GM18508 (cell line): ENCODE data around the gene OTUD5.

ENCODE experiments used
- ATAC-seq: cut with Tn5 transposase; IDR thresholded peaks from one replicate; pipeline ENCODE4 v1.9.1; 2021; ENCODE audit warnings: moderate number of reproducible peaks; ENCODE audit not compliant: insufficient read depth, unreplicated experiment

OTUD5 gene

DNA sequence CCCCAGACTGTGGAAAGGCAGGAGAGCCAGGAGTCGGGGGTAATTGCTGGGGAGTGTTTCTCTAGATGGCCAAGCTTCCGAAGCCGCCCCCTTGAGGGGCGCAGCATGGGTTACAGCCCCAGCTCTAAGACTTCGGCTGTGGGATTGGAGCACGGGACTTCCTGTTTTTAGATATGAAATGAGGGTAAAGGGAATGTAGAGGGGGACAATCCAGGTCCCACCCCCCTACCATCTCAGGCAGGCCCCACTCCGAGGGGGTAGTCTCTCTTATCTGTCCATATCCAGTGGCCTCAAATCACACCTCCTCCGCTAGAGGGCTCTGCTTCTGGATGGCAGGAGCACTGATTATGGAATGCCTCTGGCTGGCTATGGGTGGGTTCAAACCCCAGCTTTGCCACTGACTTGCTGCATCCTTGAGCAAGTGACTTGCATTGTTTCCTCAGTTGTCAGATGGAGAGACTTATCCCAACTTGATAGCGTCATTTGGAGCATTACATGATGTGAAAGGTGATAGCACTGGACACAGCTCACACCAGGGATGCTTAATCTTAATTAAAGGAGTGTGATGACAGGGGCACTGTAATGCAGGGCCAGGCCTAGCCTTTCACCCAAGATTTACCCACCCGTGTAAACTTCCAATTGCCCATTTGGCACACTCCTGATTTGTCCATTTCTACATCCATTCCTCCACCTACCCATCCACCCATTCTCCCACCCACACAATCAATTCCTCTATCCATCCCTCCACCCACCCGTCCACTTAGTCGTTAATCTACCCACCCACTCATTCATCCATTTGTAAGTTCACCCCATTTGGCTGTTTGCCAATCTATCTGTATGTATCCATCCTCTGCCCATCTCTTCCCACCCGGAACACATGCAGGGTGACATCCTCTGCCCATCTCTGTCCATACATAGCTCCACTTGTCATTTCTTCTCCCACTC, 15.1 kb upstream of the OTUD5 start:
- ATAC-seq = no peak

DNA sequence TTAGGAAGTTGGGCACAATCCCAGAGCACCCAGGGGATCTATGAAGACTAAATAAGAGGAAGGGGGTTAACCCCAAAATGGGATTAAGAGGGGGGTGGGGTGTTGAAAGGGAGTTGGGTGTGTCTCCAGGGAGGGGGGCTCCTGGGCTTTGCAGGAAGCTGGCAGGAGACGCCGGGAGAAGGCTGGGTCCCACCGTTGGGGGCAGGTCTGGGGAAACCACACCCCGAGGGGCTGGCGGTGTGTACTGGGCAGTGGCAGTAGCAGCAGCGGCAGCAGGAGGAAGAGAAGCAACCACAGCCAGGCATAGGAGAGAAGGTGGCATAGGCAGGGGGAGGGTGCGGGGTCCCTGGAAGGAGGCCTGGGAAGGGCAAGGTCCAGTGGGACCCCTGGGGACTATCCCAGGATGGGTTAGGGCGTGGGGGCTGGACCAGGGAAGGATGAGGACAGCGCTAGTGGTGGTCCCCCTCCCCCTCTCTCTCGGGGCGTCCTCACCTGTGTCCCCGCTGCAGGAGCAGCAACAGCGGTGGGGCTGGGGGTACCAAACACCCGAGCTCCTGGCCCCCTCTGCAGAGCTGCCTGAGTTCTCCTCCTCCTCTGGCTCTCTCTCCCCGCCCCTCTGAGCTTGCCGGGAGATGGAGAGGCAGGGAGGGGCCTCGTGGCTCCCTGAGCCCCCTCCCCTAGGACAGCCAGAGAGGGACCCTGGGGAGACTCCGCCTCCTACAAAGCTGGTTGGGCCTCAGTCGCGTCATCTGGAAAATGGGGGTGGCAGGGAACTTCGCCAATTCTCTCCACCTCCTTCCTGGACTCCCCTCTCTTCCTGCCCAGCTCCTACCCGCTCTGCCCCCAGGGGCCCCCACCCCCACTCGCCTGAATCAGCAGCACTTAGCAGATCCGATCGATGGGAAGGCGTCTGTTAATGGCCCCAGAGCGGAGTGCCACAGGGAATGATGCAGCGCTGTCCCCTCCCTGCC, 14.1 kb upstream of the OTUD5 start, which contains the start of gene KCND1:
Gene KCND1, minus strand, starts transcription at position 596 of the 971 bp plus-strand sequence. CDS start 1,573 bp downstream, outside the sequence.
- ATAC-seq = no peak

DNA sequence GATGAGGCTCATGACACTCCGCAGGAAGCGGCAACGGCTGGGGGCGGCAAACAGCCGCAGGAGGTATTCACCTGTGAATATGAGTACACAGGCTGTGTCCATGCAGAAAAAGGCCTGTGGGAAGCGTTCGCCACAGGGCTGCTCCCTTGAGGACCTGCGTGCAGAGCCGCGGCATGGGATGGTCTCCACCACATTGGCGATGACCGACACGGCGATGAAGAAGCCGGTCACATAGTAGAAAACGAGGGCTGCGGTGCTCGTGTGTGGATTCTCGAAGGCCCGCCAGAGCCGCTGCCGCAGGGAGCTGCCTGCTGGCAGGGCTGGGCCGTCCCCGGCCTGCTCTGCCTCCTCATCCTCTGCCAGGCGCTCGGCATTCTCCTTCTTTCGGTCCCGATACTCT, 12.1 kb upstream of the OTUD5 start:
- ATAC-seq = no peak

DNA sequence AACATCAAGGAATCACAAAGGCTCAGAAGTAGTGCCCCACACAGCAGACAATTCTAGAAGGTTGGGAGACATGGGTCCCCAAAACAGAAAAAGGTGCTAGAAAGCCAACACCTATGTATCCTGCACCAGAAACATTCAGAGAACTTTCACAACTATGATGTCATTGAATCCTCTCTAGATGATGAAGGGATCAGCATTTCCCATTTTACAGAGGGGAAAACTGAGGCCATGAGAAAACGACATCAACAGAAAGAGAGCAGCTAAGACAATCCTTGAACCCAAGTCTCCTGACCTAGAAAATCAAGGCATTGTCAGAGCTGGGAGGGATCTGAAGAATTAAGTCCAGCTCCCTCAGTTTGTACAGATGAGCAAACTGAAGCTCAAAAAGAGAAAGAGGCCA, 11.0 kb upstream of the OTUD5 start:
- no peak for ATAC-seq

DNA sequence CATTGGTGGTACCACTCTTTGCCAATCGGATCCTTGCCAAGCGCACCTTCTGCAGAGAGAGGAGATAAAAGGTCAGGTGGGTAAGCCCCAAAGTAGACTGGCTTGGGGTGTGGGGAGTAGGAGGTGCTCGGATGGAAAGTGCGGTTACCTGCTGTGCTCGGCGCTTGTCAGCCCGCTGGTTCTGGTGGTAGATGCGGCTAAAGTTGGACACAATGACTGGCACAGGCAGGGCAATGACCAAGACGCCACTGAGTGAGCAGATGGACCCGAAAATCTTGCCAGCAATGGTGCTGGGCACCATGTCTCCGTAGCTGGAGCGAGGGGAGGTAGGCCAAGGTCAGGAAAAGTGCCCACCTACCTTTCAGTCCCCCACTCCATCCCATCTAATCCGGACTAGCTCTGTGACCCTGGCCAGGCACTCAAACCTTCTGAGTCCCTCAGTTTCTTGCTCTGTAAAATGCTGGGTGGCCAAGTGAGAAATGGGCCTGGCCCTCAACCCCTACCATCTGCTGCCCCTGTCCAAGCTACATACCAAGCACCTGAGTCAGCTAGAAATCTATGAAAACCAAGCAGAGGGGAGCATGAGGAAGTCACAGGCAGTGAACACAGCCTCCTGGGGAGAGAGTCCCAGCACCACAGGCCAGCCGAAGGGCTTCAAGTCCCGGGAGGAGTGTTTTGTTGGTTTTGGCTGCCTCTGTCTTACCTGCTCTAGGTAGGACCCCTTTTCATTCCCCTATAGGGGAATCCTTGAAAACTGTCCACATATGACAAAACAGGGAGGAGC, 9.6 kb upstream of the OTUD5 start:
- no peak for ATAC-seq

DNA sequence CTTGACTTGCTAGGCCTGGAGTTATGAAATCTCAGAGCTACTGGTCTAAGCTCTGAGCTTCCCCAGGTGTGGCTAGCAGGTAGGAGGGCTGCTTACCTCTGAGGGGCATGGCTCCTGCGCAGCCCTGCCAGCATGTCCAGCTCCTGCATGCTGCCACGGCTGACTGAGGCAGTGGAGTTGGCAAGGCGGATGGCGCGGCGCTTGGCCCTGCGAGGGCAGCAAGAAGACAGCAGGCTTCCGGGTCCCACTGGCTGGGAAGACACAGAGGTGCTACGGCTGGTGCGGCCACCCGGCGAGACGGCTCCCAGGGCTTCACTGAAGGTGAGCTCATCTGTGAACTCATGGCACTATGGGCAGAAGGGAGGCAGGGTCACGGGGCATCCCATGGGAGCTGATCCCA, 8.6 kb upstream of the OTUD5 start:
- no peak for ATAC-seq

DNA sequence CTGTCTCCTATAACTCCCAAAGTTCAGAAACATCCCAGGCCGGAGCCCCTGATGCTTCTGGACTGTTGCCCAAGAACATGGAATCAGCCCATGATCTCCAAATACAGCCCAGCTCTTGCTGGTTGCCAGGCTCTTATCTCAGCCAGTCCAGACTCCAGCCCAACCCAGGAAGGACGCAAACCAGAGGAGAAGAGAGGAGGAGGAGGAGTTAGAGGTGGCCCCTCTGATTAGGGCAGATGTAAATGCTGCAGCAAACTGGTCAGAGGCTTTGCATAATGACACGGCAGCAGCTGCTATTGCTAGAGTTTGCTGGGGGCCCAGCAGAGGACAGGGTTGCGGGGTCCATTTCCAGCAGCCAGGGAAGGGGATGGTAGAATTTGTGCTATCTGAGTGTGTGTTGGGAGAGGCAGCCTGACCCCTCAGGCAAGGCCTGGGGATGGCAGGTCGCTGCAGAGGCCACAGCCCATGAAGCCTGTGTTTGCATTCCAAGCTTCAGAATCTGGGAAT, 4.2 kb upstream of the OTUD5 start:
- ATAC-seq = no peak

DNA sequence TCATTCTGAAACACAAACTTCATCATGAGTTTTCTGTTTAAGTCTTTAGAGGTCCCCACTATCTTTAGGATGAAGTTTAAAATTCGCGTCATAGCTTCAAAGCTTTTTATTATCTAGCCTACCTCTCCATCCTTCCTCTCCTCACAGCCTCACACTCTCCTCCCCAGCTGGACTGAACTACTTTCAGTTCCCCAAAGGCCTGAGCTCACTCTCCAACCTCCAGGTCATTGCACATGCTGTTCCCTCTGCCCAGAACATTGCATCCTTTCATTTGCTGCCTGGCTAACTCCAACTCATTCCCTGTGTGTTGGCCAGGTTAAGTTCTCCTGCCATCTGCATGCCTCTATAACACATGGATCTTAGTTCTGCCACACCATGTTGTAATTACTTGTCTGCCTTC, 2.9 kb upstream of the OTUD5 start:
- ATAC-seq = no peak

DNA sequence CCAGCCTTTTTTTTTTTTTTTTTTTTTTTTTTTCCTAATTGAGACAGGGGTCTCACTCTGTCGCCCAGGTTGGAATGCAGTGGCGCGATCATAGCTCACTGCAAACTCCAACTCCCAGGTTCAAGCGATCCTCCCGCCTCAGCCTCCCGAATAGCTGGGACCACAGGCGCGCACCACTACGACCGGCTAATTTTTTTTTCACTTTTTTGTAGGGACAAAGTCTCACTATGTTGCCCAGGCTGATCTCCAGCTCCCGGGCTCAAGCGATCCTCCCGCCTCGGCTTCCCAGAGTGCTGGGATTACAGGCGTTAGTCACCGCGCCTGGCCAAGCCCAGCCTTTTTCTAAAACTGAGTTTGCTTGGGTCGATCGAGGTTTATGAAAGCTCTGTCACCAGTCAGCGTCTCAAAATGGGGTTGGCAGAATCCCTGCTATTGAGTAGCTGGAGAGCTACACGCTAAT, 1.3 kb upstream of the OTUD5 start:
- no peak for ATAC-seq

DNA sequence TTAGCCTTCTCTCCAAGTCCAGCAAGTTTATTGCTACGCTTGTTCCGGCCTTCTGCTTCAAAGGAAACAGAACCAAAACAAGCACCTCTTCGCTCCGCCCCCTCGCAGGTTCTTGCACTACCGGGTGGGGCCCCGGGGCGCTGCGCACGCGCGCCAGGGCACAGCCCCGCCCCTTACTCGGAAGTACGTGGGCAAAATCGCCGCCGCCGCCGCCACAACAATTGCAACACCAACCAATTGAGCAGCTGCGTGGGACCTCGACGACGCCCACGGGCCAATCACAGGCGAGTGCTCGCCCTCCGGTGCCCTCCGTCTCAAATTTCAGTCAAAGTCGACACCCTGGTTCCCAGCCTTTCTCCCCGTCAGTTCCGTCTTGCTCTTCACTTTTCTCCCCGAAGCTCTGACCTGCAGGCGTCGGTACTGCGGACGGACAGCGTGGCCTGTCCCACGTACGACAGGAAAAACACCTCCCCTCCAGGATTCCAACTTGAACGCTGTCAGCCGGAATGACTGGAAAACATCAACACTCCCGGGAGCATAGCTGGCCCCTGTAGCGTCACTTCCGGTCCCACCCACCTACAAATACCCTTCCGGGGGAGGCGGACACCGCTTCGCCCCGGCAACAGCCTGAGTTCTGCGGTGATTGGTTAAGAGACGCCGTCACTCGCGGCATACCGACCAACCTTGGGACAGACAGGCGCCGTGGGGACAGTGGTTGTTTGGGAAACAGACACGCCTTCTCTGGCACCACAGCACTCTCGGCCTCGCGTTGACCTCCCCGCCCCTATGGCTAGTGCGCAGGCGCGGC, 624 bp upstream of the OTUD5 start:
- ATAC-seq = peak; percentile 81

DNA sequence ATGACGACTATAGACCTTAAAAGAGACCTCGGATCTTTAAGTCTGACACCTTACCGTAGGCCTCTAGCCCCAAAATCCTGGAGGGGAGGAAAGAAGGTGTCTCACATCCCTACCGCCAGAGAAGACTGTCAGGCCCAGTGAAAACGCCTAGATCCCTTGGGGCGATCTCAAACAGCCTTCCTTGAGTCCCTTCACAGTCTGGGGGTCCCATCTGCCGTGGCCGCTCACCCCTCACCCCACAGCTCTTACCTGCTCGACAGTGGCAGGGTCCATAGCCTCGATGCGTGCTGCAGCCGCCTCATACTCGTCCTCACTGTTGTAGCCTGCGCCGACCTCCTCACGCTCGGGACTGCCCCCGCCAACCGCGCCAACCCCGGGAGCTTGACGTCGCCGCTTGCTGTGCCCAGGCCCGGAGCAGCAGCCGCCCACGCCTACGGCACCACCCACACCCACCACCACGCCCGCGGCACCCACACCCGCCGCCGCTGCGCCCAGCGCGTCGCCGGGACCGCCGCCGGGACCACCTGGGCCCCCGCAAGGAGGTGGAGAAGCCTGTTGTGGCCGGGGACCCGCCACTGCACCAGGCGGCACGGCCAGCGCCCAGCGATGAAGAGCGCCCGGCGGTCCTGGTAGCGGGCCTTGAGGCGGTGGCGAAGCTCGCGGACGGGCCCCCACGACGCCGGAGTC, 536 bp downstream of the OTUD5 start:
- no peak for ATAC-seq

DNA sequence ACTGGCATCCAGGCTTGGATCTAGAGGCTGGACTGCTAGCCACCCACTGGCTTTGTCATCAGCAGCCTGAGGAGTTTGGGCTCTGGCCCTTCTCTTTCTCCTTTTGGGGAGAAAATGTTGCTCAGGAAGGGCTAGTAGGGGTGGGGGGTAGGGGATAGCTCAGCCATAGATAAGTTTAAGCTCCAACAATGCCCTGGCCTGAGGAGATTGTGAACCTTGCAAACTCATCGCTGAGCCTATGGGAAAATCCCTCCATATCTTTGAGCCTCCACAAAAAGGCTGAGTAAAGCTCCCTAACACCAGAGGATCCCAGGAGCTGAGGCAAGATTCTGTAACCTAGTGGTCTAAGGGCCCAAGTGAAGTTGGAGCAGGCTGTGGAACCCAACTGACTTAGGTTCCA, 8.8 kb downstream of the OTUD5 start:
- no peak for ATAC-seq

DNA sequence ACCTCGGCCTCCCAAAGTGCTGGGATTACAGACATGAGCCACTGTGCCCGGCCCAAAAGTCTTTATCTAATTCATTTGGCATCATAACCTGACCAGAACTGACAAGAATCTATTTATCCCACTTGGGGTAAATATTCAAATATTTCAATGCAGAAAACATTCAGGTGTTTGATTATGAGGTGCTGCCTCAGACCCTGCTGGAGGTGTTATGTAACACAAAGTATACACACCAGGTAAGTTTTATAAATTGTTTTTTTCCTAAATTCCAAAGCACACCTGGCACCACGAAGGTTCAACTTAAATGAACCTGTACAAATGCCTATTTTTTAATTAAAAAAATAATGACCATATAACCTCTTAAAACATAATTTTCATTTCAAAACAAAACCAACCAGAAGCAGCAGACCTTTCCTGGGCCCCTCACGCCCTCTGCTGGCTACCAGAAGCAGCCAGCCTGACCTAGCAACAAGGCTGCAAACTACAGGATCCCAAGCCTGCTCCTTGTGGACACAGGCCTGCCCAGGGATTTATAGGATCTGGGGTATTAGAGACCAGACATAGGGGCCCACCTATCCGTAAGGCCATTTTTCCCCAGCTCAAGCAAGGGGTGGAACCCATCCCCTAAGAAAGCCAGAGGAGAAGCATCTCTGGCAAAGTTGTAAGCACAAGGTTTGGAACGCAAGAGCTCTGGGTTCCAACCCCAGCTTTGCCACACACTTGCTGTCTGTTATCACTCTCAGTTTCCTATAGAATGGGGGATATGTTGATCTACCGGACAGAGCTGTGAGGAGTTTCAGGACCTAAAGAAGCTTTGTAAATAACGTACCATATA, 11.7 kb downstream of the OTUD5 start:
- no peak for ATAC-seq

DNA sequence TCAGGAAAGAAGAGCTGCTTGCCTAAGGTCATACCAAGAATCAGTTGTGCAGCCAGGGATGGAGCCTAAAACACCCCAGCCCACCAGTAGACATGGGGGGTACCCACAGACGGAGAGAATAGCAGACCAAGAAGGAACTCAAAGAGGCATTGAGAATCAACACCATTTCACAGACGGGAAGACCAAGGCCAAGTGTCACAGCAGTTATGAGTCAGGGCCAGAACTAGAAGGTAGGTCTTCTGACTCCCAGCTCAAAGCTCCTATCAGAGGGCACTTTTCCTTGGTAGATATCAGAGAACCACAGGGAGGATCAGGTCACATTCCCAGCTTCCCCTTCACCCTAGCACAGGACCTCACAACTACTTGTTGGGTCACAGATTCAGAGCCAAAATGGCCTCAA, 14.5 kb downstream of the OTUD5 start:
- ATAC-seq = no peak

DNA sequence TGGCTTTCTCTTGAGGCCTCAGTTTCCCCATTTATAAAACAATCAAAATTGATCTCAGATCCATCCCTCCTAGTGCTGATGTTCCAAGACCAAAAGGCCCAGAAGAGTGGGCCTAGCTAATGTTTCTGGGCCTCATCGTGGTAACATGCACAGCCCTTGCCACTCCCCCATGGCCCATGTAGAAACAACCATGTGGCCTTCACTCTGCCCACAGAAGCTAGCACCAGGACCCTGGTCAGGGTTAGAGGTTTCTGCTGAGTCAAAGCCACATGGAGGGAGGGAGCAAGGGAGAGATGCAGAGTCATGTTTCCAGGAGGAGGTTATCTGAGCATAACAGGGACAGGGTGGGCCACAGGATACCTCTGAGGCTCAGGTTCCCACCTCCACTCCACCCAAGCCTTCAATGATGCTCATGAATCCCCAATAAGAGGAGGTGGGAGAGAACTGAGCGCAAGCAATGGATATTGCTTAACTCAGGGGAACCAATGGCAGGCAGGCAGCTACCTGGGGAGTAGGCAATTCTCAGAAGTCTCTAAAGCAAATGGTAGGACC, 16.9 kb downstream of the OTUD5 start:
- no peak for ATAC-seq

DNA sequence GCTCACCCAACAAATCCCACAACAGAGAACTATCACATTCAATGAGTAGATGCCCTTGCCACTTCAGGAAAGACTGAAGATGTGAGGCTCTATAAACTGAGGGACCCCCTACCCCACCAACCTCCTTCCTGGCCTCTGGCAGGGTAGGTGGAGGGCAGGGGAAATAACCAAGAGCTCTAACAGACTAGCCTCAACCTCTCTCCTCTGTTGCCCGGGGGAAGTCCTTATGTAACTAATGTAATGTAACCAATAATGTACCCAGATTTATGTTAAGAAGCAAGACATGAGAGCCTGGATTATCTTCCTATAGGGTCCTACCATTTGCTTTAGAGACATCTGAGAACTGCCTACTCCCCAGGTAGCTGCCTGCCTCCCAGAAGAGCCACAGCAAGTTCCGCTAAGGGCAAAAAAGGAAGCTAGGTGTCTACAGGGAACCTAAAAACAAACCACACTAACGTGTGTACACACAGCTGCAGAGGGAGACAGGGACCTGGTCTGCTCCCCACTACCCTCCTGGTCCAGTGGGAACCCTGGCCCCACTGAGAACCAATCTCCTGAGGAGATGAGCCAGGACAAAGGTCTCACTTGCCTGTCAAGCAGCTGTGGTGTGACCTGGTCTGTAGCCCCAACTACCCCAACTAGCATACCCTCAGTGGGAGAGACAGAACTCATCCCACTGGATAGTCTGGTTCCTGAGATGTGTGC, 17.7 kb downstream of the OTUD5 start:
- ATAC-seq = no peak
